IMR-90 (cell line): ENCODE results near the gene NOS1. TPM values are rescaled to one million over a fixed set of nuclear protein-coding genes. Genes with fewer than 3 reads are reported as not detected.

Experiments
- ATAC-seq: fragments of 200-7000 bp; cut with Tn5 transposase; 2 replicates; pipeline ENCODE4 v1.9.1; 2020; ENCODE audit warnings: low read depth, mild to moderate bottlenecking, moderate library complexity
- BruUV-seq: library from RNA; stranded (reverse); fragments of 400-500 nt; replicated peaks from 2 replicates; lab custom pipeline; 2021; lab: Mats Ljungman, UMichigan
- CTCF ChIA-PET: fragments of 300-600 bp; formaldehyde crosslinking; extraction: SDS; loops from one replicate; lab custom pipeline; 2021; ENCODE audit warnings: antibody characterized with exemption; lab: Yijun Ruan, JAX
- POLR2A ChIA-PET: fragments of 300-600 bp; sonication (Branson Sonifier 250); formaldehyde crosslinking; loops from one replicate; lab custom pipeline; 2022; ENCODE audit warnings: antibody characterized with exemption; ENCODE audit not compliant: unreplicated experiment; lab: Charles Lee
- DNase-seq: peaks from one replicate; pipeline ENCODE4 v3.0.0; 2013
- H2AFZ ChIP-seq: replicated peaks from 2 replicates; pipeline ENCODE3; 2013; ENCODE audit warnings: low read length, mild to moderate bottlenecking; ENCODE audit not compliant: poor library complexity
- H2AK5ac ChIP-seq: 2 replicates; pipeline ENCODE4 v1.6.1; 2013; ENCODE audit warnings: low read depth, low read length, inconsistent platforms
- H2AK9ac ChIP-seq: replicated peaks from 2 replicates; pipeline ENCODE3; 2013; ENCODE audit warnings: mild to moderate bottlenecking, low read depth, low read length, moderate library complexity; ENCODE audit not compliant: poor library complexity
- H2BK120ac ChIP-seq: 2 replicates; pipeline ENCODE4 v1.6.1; 2013; ENCODE audit warnings: low read depth, low read length, inconsistent platforms
- H2BK15ac ChIP-seq: 3 replicates; pipeline ENCODE4 v1.6.1; 2013; ENCODE audit warnings: low read depth, low read length, inconsistent platforms
- H2BK20ac ChIP-seq: 2 replicates; pipeline ENCODE4 v1.6.1; 2013; ENCODE audit warnings: low read depth, mild to moderate bottlenecking, inconsistent platforms, low read length, moderate library complexity
- H2BK5ac ChIP-seq: 2 replicates; pipeline ENCODE4 v1.6.1; 2013; ENCODE audit warnings: mild to moderate bottlenecking, low read depth, low read length, inconsistent platforms; ENCODE audit not compliant: poor library complexity, severe bottlenecking
- H3K14ac ChIP-seq: replicated peaks from 2 replicates; pipeline ENCODE4 v1.6.1; 2013; ENCODE audit warnings: low read depth, low read length, inconsistent platforms
- H3K18ac ChIP-seq: 2 replicates; pipeline ENCODE4 v1.6.1; 2013; ENCODE audit warnings: low read depth, low read length, control low read depth
- H3K23ac ChIP-seq: 2 replicates; pipeline ENCODE4 v1.6.1; 2013; ENCODE audit warnings: low read depth, low read length, inconsistent platforms
- H3K27ac ChIP-seq: 2 replicates; pipeline ENCODE4 v1.5.1; 2013; ENCODE audit warnings: mild to moderate bottlenecking, control low read depth, low read length; ENCODE audit not compliant: insufficient read depth
- H3K27me3 ChIP-seq: 2 replicates; pipeline ENCODE4 v1.6.1; 2013; ENCODE audit warnings: low read length; ENCODE audit not compliant: control insufficient read depth, insufficient read depth
- H3K36me3 ChIP-seq: 2 replicates; pipeline ENCODE4 v1.6.1; 2013; ENCODE audit warnings: low read length, mixed read lengths; ENCODE audit not compliant: control insufficient read depth, insufficient read depth
- H3K4ac ChIP-seq: 2 replicates; pipeline ENCODE4 v1.6.1; 2013; ENCODE audit warnings: low read depth, low read length, inconsistent platforms
- H3K4me1 ChIP-seq: 2 replicates; pipeline ENCODE4 v1.6.1; 2013; ENCODE audit warnings: low read length, mixed read lengths; ENCODE audit not compliant: control insufficient read depth, insufficient read depth
- H3K4me2 ChIP-seq: 2 replicates; pipeline ENCODE4 v1.6.1; 2013; ENCODE audit warnings: low read depth, mild to moderate bottlenecking, control low read depth, low read length, moderate library complexity
- H3K4me3 ChIP-seq: 2 replicates; pipeline ENCODE4 v1.5.1; 2013; ENCODE audit warnings: low read depth, mild to moderate bottlenecking, control low read depth, low read length, moderate library complexity; ENCODE audit not compliant: insufficient read depth
- H3K56ac ChIP-seq: 2 replicates; pipeline ENCODE4 v1.6.1; 2013; ENCODE audit warnings: low read length, inconsistent platforms; ENCODE audit not compliant: insufficient read depth; ENCODE audit errors: extremely low read depth
- H3K79me1 ChIP-seq, 2 experiments: 2 replicates each; pipeline ENCODE4 v1.6.1; 2013; ENCODE audit warnings: low read length in 2 of 2, inconsistent platforms in 1 of 2, low read depth in 1 of 2
- H3K9ac ChIP-seq: 2 replicates; pipeline ENCODE4 v1.6.1; 2013; ENCODE audit warnings: low read depth, low read length, control low read depth
- H3K9me1 ChIP-seq: 2 replicates; pipeline ENCODE4 v1.6.1; 2013; ENCODE audit warnings: low read length, inconsistent platforms; ENCODE audit not compliant: insufficient read depth
- H3K9me3 ChIP-seq: 2 replicates; pipeline ENCODE4 v1.6.1; 2013; ENCODE audit warnings: low read length; ENCODE audit not compliant: control insufficient read depth, insufficient read depth
- H4K20me1 ChIP-seq: 2 replicates; pipeline ENCODE4 v1.6.1; 2013; ENCODE audit warnings: low read length, inconsistent platforms; ENCODE audit not compliant: insufficient read depth
- H4K5ac ChIP-seq: 2 replicates; pipeline ENCODE4 v1.6.1; 2013; ENCODE audit warnings: mild to moderate bottlenecking, low read depth, low read length, control low read depth
- H4K8ac ChIP-seq, 2 experiments: 2 replicates each; pipeline ENCODE4 v1.6.1; 2013; ENCODE audit warnings: low read depth in 2 of 2, low read length in 2 of 2, control low read depth in 1 of 2, inconsistent platforms in 1 of 2
- H4K91ac ChIP-seq: 2 replicates; pipeline ENCODE4 v1.6.1; 2013; ENCODE audit warnings: low read depth, low read length, inconsistent platforms; ENCODE audit not compliant: insufficient read depth
- CEBPB ChIP-seq: IDR thresholded peaks from 2 replicates; pipeline ENCODE4 v1.6.1; 2012; ENCODE audit warnings: low read depth, low read length, improper control_type of control experiment
- CTCF ChIP-seq: conservative IDR thresholded peaks from 2 replicates; pipeline ENCODE4 v1.5.1; 2012; ENCODE audit warnings: mild to moderate bottlenecking, low read depth, low read length, improper control_type of control experiment
- ELK1 ChIP-seq: fragments of 150-350 bp; IDR thresholded peaks from 2 replicates; pipeline ENCODE4 v1.6.1; 2016; ENCODE audit warnings: low read depth, mild to moderate bottlenecking, low read length, moderate library complexity, borderline replicate concordance
- FOS ChIP-seq: fragments of 150-350 bp; IDR thresholded peaks from 2 replicates; pipeline ENCODE4 v1.6.1; 2016; ENCODE audit warnings: low read depth, low read length
- MAFK ChIP-seq: IDR thresholded peaks from 2 replicates; pipeline ENCODE4 v1.6.1; 2012; ENCODE audit warnings: low read depth, low read length, improper control_type of control experiment
- MAZ ChIP-seq: IDR thresholded peaks from 2 replicates; pipeline ENCODE4 v1.6.1; 2012; ENCODE audit warnings: low read depth, mild to moderate bottlenecking, low read length, improper control_type of control experiment, moderate library complexity, borderline replicate concordance
- POLR2A ChIP-seq: IDR thresholded peaks from 2 replicates; pipeline ENCODE4 v1.6.1; 2012; ENCODE audit warnings: mild to moderate bottlenecking, low read depth, low read length
- RCOR1 ChIP-seq: IDR thresholded peaks from 2 replicates; pipeline ENCODE4 v1.6.1; 2012; ENCODE audit warnings: mild to moderate bottlenecking, low read length, improper control_type of control experiment; ENCODE audit not compliant: insufficient replicate concordance
- RFX5 ChIP-seq: IDR thresholded peaks from 2 replicates; pipeline ENCODE4 v1.8.0; 2012; ENCODE audit warnings: low read depth, mild to moderate bottlenecking, low read length, moderate library complexity
- WGBS, 2 experiments: methylation state at CpG; one replicate each; pipeline versions ENCODE4 v1.1.5 to v1.1.7; 2013; ENCODE audit warnings: missing lambda C conversion rate in 2 of 2; ENCODE audit not compliant: insufficient read length in 1 of 2; ENCODE audit errors: extremely low coverage in 2 of 2; 5-methylcytosine and 5-hydroxymethylcytosine counted together
- dilution Hi-C: fragments of 300-500 bp; cut with HindIII; formaldehyde crosslinking; loops from one replicate; pipeline ENCODE4 v1.14.3; 2018; ENCODE audit warnings: low sequenced_read_pairs; ENCODE audit not compliant: unreplicated experiment
- in situ Hi-C: fragments of 300-500 bp; cut with MboI; formaldehyde crosslinking; loops from 3 replicates; pipeline ENCODE4 v1.14.3; 2019; ENCODE audit warnings: low sequenced_read_pairs, inconsistent platforms, mixed read lengths
- intact Hi-C: fragments of 100-400 bp; cut with micrococcal nuclease; formaldehyde crosslinking; loops from 2 replicates; pipeline ENCODE4 v1.10.0; 2022
- polyA plus RNA-seq, 3 experiments: library from polyadenylated mRNA; depleted of rRNA; stranded (reverse); fragments of >200 nt; gene quantifications; 2 replicates each; pipeline ENCODE4 v1.2.3, GENCODE V29; 2012; ENCODE audit warnings: low replicate concordance in 1 of 3
- total RNA-seq: library from RNA; depleted of rRNA; stranded (reverse); fragments of >200 nt; gene quantifications from 2 replicates; pipeline ENCODE4 v1.2.3, GENCODE V29; 2012

The NOS1 gene
- total and polyA plus RNA-seq, 2 of the 4 experiments (the other 2 are of a cell fraction), result 0.09 TPM; not detected in 1

GRCh38 chr12:117356048-117356447 lies 5.4 kb downstream of the NOS1 start:
- 33% methylated on average over 1 of the region's 1 CpG; no CpG with 5 or more reads in 1 of the 2 experiments for WGBS, 2 experiments
- no peak overlapping the region for H2BK5ac ChIP-seq
- H2BK120ac ChIP-seq, result no peak overlapping the region
- no peak overlapping the region for H2AK9ac ChIP-seq
- no peak overlapping the region for H3K4ac ChIP-seq
- no peak overlapping the region for H3K23ac ChIP-seq
- no peak overlapping the region for H3K18ac ChIP-seq
- no peak for TF ChIP-seq FOS
- TF ChIP-seq RFX5, result no peak
- no peak for TF ChIP-seq MAZ
- TF ChIP-seq CTCF, result no peak
- no peak for TF ChIP-seq CEBPB
- no peak for TF ChIP-seq RCOR1
- TF ChIP-seq POLR2A, result no peak
- TF ChIP-seq ELK1, result no peak
- TF ChIP-seq MAFK, result no peak
- H3K36me3 ChIP-seq, result no peaks in the 10 kb centered on the region
- ChIA-PET POLR2A (no interaction called here), CTCF (no interaction called here)
- H4K5ac ChIP-seq, result no peak overlapping the region
- H4K8ac ChIP-seq, result no peak overlapping the region
- H3K9ac ChIP-seq, result no peak overlapping the region
- no peak overlapping the region for H3K27ac ChIP-seq
- H3K14ac ChIP-seq, result no peak overlapping the region
- peaks cover 5% of the 10 kb centered on the region; the same call in 1 of the 2 replicates for H3K9me3 ChIP-seq
- no peaks in the 10 kb centered on the region for H3K9me1 ChIP-seq
- DNase-seq (no peak), ATAC-seq (no peak)
- no peak overlapping the region for H2AFZ ChIP-seq
- no peak overlapping the region for H2AK5ac ChIP-seq
- no peak overlapping the region for H4K91ac ChIP-seq
- no peak overlapping the region for H3K56ac ChIP-seq
- no peak overlapping the region for H3K4me3 ChIP-seq
- H3K27me3 ChIP-seq, result no peaks in the 10 kb centered on the region
- no peak overlapping the region for H2BK15ac ChIP-seq
- in situ Hi-C loops (no loop called here), dilution Hi-C loops (no loop called here), intact Hi-C loops (no loop called here)
- no peaks in the 10 kb centered on the region for H4K20me1 ChIP-seq
- no peaks in the 10 kb centered on the region for H3K4me1 ChIP-seq
- no peaks in the 10 kb centered on the region for H3K79me1 ChIP-seq
- BruUV-seq, result no TSS peak
- no peak overlapping the region for H2BK20ac ChIP-seq
- H3K4me2 ChIP-seq, result no peak overlapping the region
